ENCODE measurements around the gene MRPL40.

DNA sequence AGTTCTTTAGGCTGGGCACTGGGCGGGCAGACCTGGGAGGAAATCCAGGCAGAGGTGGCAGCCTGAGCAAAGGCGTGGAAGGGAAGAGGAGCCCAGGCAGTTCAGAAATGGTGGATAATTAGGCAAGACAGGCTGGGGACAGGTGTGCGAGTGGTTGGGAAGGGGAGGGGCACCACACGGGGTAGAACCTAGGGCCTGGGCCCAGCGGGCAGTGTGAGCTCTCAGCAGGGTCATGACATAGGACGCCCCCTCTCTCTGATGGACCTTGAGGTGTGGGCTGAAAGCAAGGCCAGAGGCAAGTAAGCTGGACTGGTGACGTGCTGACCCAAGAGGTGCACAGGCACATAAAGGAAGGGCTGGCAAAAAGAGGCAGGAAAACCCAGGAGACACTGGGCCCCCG lies 39.9 kb downstream of the MRPL40 start:
- TF ChIP-seq, protein P1, sequence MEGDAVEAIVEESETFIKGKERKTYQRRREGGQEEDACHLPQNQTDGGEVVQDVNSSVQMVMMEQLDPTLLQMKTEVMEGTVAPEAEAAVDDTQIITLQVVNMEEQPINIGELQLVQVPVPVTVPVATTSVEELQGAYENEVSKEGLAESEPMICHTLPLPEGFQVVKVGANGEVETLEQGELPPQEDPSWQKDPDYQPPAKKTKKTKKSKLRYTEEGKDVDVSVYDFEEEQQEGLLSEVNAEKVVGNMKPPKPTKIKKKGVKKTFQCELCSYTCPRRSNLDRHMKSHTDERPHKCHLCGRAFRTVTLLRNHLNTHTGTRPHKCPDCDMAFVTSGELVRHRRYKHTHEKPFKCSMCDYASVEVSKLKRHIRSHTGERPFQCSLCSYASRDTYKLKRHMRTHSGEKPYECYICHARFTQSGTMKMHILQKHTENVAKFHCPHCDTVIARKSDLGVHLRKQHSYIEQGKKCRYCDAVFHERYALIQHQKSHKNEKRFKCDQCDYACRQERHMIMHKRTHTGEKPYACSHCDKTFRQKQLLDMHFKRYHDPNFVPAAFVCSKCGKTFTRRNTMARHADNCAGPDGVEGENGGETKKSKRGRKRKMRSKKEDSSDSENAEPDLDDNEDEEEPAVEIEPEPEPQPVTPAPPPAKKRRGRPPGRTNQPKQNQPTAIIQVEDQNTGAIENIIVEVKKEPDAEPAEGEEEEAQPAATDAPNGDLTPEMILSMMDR (IDR thresholded peaks at IDR 0.05): no peak
- TF ChIP-seq POLR2A (IDR thresholded peaks at IDR 0.05; ENCODE audit: low read depth): no peak
- TF ChIP-seq POLR2AphosphoS5 (IDR thresholded peaks at IDR 0.05): no peak
